NCI-H1417 treated with DMSO at 0.1 percent for 48 hours (cell line): ENCODE results near the gene PIWIL4.
"Not testable (repeated sequence)": the region's sequence is repeated elsewhere in the genome, so short reads cannot be mapped to it uniquely, and the experiment has no call there.

Experiments
- DNase-seq: peaks from one replicate; lab custom pipeline; 2025; lab: John Stamatoyannopoulos, UW

PIWIL4 gene

DNA sequence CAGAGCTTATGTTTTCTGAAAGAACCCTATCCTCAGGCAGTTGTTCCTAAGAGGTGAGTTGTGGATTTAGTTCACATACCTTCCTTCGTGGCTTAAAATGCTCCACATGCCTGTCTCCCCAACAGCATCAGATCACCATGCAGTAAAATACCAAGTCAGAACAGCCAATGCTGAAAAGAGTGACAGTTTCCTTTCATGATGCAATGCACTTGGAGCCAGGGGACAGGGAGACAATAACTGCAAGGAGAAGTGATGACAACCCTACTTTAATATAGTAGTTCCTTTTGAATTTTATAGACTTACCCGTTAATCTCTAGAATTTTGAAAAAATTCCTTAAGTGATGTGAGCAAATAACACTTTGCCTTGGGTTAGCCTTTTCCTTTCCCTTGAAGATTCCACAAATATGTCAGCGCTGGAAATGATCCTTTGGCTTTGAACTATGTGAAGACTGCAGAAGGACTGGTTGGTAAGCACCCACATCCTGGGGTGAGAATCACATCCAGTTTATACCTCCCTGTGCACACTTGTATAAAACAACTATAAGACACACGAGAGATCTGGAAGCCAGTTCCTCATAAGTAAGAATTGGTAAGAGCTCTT lies 71.2 kb downstream of the PIWIL4 start:
- no peak for DNase-seq

DNA sequence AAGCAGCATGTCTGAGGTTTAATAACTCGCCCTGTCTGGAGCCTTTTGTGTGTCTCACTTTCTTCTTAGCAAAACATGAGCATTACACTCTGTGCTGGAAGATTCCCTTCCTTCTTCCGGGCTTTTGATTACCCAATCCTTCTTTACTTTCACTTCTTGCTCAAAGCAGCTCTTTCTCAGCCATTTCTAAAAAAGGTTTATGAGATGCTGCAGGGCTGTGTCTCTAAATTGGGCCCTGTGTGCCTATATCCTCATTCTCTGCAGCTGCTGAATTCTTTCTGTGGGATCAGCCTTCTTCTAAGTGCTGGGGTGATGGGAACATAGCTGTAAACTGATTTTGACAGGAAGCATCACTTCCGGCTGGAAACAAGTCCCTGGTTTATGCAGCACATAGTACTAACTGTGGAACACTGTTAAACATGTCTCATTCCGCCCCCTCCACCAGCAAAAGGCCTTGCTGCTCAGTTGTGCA lies 71.8 kb downstream of the PIWIL4 start:
- DNase-seq: no peak

DNA sequence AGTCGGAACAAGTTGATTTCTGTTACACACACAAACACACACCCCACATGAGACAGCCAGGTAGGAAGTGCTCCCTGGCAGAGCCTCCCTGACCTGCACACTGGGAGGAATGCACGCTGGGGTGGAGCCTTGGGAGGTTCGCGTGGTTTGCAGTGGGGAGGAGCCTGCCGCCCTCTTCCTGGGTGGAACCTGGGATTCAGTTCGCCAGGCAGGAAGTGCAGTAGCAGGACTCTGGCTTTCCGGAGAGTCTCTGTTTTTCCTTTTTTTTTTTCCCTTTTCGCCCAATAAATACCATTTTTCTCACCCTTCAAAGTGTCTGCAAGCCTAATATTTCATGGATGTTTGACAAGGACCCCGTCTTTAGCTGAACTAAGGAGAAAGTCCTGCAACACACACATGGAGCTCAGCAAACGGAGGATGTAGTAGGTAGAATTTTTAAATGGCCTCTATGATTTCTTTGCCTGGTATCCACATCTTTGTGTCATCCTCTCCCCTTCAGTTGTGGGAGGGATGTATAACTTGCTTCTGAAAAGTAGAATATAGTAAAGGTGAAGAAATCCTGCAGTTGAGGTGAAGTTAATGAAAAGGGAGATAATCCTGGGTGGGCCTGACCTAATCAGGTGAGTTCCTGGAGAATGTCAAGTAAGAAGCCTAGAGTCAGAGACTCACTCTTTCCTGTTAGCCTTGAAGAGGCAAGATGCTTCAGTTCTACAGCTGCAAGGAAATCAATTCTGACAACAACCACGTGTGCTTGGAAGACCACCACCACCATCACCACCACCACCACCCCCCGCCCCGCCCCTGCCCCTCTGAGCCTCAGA lies 72.9 kb downstream of the PIWIL4 start:
- no peak for DNase-seq

DNA sequence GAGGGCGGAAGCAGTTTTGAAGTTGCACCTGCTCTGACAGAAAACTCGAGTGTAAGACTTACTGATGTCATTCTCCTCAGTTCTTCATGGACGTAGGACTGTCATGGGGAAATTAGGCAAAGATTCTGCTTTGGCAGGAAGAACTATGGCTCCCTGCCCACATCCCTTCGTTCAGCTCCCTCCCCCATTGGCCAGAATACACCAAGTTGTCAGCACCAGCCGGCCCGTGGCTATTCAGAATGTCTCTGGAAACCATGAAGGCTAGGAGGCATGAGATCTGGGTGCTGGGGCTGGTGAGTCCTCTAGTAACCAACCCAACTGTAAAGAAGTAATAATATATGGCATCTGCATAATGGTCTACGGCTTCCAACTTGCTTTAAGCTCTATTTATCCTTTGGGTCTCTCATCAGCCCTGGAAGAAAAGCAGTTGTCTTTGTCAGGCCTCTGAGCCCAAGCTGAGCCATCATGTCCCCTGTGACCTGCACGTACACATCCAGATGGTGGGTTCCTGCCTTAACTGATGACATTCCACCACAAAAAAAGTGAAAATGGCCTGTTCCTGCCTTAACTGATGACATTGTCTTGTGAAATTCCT lies 74.1 kb downstream of the PIWIL4 start:
- no peak for DNase-seq

DNA sequence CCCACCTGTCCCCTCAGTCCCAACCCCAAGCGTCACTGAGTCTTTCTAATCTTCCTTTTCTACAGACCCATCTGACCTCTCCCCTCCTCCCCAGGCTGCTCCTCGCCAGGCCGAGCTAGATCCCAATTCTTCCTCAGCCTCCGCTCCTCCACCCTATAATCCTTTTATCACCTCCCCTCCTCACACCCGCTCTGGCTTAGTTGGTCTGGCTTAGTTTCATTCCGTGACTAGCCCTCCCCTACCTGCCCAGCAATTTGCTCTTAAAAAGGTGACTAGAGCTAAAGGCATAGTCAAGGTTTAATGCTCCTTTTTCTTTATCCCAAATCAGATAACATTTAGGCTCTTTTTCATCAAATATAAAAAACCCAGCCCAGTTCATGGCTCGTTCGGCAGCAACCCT lies 76.0 kb downstream of the PIWIL4 start:
- not testable (repeated sequence) for DNase-seq

DNA sequence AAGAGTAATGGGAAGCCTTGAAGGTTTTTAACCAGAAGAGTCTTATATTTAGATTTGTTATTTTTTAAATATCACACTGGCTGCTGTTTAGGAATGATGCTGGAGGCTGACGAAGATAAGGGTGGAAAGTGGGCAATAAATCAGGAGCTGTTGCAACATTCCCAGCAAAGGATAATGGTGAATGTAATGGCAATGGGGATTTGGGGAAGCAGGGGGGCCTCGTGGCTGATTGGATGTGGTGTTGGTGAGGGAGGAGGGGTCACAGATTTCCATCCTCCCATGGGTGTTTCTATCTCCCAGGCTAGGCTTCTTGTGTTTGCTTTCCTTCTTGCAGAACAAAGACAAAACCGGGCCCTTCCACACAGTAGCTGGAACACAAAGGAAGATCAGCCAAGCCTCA lies 80.8 kb downstream of the PIWIL4 start:
- DNase-seq: no peak

DNA sequence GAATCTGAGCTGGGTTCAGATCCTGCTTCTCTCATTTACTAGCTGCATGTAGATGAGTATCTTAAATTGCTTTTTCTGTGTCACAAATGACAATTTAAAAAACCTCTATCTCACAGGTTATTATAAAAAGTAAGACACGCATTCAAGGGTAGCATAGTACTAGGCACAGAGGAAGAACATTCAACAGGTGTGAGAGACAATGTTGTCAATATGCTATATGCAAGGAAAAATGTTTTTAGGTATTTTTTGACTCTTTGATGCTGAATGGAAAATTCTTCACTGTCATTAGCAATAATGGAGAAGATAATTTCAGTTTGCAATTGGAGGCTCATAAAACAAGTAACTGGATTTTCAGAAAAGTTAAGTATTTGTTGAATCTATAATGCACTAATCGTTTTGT lies 81.6 kb downstream of the PIWIL4 start:
- DNase-seq: no peak

DNA sequence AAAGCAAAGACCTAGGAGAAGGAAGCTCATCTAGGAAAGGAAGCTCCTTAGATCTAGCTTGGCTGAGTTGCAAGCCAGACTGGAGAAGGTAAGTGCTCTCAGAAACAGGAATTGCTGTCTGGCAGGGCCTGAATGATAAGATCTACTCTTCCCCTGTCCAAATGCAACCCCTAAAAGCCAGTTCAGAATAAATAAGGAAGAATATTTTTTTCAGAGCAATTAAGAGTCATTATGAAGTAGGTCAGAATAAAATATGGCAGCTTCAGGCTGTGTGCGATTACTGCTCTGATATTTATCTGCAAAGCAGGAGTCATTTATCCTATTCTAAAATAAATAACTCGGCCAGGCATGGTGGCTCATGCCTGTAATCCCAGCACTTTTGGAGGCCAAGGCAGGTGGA lies 82.1 kb downstream of the PIWIL4 start:
- DNase-seq: no peak

DNA sequence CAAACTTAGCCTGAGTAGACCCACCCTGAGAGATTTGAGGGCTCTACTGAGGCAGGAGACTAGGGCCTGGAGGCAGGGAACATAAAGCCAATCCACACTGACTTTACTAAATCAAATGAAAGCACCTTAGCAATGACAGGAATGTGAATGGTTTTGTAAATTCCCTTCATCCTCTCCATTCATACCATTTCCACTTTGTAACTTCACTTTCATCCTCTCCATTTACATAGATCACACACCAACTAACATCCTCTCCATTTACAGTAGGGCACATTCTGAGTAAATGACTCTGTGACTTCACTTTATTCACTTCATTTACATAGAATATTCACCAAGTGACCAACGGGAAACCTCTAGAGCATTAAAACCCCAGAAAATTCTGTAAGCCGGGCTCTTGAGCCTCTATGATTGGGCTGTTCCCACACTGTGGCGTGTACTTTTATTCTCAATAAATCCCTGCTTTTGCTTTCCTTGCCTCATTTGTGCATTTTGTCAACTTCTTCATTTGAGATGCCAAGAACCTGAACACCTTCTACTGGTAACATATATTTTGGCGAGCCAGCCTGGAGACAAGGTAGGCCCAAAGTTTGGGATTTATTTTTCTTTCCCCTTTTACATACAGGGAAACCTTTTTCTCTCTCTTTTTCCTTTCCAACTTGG lies 82.9 kb downstream of the PIWIL4 start:
- DNase-seq: no peak

DNA sequence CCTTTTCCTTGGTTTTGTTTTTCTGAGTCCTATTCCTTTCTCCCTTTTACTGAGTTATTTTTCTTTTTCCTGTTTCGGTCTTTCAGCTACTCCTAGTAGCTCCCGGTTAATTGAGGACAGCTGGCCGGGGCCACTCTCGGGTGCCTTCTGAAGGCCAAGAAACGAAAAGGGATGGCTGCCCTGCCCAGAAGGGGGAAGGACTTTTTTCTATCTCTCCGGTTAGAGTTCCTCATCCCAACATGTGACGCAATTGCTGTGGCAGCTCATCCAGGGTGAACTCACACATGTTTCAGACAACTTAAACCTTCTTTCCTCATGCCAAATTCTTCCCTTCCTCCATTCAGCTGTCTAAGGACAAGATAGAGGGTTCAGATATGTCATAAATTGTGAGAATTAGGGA lies 83.6 kb downstream of the PIWIL4 start:
- no peak for DNase-seq

DNA sequence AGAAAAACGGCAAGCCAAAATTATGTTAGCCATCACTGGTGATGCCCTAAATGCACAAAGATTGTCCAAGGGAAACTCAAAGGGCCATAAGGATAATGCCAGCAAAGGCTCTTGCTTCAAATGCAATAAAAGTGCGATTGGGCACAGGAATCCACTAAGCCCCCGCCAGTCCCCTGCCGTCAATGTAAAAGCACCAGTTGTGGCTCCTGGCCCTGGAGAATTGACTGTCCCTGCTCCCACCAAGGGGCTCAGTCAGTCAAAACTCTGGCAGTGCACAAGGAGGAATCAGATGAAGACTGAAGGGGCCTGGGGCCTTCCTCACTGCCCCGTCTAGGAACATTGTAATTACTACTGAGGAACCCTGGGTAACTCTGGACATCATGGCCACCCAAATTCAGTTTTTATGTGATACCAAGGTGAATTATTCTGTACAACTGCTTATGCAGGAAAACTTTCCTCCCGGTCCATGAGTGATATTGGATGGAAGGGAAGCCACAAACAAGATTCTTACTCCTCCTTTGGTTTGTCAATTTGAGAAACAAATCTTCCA lies 85.6 kb downstream of the PIWIL4 start:
- no peak for DNase-seq

DNA sequence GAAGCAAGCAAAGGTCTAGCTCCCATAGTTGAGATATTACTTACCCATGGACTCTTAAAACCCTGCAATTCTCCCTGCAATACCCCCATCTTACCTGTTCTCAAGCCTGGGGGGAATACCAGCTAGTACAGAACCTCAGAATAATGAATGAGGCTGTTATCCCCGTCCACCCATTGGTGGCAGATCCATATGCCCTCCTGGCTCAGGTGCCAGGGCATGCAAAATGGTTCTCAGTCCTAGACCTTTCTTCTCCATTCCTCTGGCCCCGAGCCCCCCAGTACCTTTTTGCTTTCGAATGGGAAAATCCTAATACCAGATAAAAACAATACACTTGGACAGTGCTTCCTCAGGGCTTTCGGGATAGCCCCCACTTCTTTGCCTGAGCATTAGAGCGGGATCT lies 86.4 kb downstream of the PIWIL4 start:
- no peak for DNase-seq

DNA sequence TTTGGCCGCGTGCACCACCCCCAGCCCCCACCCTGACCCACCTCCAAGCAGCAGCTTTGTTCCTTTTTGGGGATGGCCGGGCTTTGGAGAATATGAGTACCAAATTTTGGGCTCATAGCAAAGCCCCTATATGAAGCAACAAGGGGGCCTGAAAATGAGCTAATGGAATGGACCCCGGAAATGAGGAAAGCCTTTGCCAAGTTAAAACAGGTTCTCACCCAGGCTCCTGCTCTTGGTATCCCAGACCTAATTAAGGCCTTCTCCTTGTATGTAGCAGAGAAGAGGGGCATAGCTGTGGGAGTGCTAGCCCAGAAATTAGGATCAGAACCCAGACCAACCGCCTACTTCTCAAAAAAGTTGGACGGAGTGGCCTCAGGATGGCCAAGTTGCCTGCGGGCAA lies 87.0 kb downstream of the PIWIL4 start:
- DNase-seq: no peak

DNA sequence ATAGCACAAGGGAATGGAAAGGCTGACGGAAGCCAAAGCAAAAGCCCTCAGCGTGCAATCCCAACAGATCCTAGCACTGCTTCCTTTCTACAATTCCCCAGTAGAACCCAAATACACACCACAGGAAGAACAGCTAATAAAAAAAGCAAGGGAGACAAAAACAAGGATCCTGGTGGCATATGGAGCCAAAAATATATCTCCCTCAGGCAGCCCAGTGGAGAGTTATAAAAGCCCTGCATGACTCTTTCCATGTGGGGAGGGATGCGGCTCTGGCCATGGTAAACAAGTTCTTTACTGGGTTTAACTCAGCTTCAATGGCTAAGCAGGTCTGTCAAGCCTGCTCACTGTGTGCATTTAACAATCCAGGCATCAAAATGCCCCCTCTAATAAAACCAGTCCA lies 88.1 kb downstream of the PIWIL4 start:
- no peak for DNase-seq

DNA sequence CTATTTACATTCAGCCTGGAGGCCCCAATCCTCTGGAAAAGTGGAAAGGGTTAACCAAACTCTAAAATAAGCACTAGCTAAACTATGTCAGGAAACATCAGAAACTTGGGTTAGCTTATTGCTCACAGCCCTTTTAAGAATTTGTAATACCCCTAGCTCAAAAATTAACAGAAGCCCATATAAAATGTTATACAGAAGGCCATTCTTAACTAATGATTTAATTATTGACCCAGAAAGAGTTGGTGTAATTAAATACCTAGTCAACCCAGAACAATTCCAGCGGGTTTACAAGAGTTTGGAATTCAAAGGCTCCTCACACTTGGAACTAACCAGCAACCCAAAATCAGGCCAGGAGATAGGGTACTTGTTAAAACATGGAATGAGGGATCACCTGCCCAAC lies 88.8 kb downstream of the PIWIL4 start:
- no peak for DNase-seq

DNA sequence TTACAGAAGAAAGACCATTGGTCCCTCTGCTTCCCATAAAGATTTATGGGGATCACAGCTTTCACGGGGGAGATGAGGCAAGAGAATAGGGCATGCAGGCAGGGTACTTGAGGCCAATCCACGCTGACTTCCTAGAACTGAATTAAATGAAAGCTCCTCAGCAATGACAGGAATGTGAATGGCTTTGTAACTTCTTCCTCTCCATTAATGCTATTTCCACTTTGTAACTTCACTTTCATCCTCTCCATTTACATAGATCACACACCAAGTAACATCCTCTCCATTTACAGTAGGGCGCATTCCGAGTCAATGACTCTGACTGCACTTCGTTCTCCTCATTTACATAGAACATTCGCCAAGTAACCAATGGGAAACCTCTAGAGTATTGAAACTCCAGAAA lies 89.8 kb downstream of the PIWIL4 start:
- DNase-seq: no peak

DNA sequence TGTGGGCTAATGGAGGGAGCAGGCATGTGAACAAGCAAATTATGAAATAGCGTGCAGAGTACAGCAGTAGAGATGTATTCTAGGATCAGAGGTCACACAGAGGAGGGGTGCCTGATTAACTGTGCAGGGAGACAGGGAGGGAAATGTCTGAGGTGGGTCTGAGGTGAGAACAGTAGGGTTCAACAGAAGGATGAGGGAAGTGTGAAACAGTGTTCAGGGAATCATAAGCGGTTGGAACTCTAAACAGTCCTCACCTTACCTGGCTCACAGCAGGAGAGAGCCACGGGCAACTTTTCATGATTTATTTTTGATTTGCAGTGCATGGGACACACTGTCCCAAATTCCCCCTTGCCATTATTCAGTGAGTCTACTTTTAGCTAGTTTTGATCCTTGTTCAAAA lies 90.5 kb downstream of the PIWIL4 start:
- no peak for DNase-seq

DNA sequence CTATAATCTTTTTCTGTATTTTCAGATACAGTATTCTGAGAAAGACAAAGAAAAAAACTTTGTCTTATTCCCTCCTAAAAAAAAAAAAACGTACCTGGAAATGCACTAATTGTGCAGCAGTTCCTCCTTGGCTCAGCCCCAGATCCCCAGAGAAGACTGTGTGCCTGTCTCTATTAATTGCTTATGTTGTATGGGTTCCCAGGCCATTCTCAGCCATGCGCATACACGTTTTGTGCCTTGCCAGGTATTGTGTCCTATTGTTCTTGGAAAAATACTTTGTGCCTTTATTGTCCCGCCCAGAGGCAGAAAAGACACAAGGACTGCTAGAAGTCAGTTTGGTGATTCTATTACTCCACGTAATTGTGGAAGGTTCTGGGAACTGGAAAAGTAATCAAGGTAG lies 91.2 kb downstream of the PIWIL4 start:
- no peak for DNase-seq

DNA sequence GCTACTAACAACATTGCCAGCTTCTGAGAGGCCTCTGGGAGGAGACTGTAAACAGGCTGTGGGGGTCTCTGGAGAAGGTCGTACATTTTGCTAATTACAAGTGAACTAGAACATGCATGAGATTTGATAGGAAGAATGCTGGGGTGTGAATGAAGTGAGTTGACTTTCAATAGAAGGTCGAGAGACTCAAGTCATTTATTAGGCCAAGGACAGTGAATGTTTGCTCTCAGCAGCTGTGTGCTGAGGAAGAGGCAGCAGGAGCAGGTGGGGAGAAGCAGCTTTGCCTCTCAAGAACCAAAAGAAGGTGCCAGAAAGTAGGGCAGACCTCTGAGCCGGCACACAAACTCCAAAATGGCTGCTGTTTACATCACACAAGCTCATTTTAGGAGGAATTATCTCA lies 91.7 kb downstream of the PIWIL4 start:
- DNase-seq: no peak

DNA sequence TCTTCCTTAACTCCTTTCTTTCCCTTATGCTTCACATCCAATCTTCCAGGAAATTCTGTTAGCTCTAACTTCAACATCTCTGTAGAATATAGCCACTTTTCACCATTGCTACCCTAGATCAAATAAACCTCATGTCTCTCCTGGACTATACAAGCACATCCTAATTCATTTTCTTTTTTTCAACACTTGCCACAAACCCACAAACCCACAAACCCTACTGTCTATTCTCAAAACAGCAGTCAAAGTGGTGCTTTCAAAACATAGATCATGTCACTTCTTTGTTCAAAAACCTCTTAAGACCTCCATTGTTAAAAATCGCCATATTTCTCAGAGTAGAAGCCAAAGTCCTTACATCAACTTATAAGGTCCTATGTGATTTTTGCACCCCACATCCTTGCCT lies 94.3 kb downstream of the PIWIL4 start:
- DNase-seq: no peak

DNA sequence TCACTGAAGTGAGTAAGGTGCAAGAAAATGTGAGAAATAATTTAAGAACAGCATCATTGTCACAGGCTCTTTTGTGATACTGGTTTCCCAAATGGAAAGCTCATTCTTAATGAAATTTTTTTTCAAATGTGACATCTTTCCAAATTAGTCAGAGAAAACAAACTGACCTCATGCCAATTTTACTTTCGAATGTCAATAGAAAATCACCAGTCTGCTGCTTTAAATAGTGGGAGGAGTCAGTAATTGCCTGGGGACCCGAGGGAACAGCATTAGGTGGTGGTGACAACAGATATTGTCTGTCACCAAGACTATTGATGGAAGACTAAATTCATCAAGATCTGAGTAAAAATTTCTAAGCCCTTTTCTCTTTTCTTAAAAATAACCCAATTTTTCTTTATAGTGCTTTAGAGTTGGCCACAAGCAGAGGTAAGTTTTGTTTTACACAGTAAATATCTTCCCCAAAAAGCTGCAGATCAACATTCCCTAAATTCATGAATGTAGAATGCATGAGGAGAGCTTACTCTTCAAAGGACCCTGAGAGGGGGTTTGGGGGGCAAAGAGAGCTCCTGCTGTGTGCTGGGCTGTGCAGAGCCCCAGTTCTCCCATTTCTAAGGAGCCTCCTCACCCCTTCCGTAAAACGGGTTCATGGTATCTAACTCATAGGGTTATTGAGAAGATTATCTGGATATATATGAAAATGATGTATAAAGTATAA lies 95.1 kb downstream of the PIWIL4 start:
- no peak for DNase-seq

DNA sequence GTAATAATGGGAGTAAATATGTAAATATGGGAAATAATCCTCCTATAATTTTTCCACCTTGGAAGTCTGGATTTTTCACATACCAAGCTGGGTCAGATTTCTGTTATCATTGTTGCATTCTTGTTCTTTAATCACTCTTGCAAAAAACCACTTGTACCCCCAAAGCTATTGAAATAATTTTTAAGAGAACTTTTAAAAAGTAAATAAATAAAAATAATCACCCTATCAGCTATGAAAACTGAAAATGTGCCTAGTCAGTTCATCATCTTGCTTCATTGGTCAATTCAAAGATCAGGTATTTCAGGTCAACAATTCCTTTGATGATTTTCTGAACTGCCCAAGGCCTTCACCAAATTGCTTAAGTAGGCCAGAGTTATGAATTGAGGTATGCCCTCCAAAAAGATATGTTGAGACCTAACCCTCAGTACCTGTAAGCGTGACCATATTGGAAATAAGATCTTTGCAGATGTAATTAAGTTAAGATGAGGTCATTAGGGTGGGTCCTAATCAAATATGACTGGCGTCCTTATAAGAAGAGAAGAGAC lies 95.8 kb downstream of the PIWIL4 start:
- DNase-seq: no peak
